ENCODE results near the gene EEF1E1. TPM values are rescaled to one million over a fixed set of nuclear protein-coding genes. Genes with fewer than 3 reads are reported as not detected.

EEF1E1 gene
- total and polyA plus RNA-seq, 2 of the 8 experiments (the other 6 are each of a cell fraction or from before 2014, with no cell fraction given), result 96.8 to 112 TPM

GRCh38 chr6:8088886-8089285, 13.5 kb downstream of the EEF1E1 start (continued):
- no peak for TF ChIP-seq USF2 (IDR thresholded peaks at IDR 0.05; ENCODE audit: low read length)
